Cerebellar nuclear complex (tissue), 1 donor: ENCODE data around the gene PDPN.
A peak's percentile ranks its signal among the peaks of the same experiment; 100 is the strongest.
"Not testable (repeated sequence)": the region's sequence is repeated elsewhere in the genome, so short reads cannot be mapped to it uniquely, and the experiment has no call there.

Source experiments
- DNase-seq, 2 experiments: peaks; one replicate each; lab custom pipeline; 2025; lab: John Stamatoyannopoulos, UW

PDPN gene

GRCh38 chr1:13583595-13583965 lies at the start of gene PDPN:
Gene PDPN, plus strand, starts transcription at chr1:13583832. Its CDS starts 202 bp downstream, at chr1:13584034.
- DNase-seq: no peak

GRCh38 chr1:13535227-13535626 lies 48.4 kb upstream of the PDPN start:
- no peak for DNase-seq

- DNase-seq: no peak
Observed at GRCh38 chr1:13536571-13536970, 47.1 kb upstream of the PDPN start.

- no peak for DNase-seq
Observed at GRCh38 chr1:13538832-13539231, 44.8 kb upstream of the PDPN start.

GRCh38 chr1:13539683-13540082 lies 43.9 kb upstream of the PDPN start:
- no peak for DNase-seq

- no peak for DNase-seq
Observed at GRCh38 chr1:13540866-13541265, 42.8 kb upstream of the PDPN start.

GRCh38 chr1:13541435-13542215 lies 42.0 kb upstream of the PDPN start:
- no peak for DNase-seq

- peak in 1 of 2 experiments; percentile 90 for DNase-seq
Observed at GRCh38 chr1:13543451-13544220, 40.0 kb upstream of the PDPN start.

GRCh38 chr1:13544221-13544556 lies 39.4 kb upstream of the PDPN start:
- DNase-seq: no peak

- no peak for DNase-seq
Observed at GRCh38 chr1:13546791-13547190, 36.8 kb upstream of the PDPN start.

- DNase-seq: no peak
Observed at GRCh38 chr1:13548281-13548680, 35.4 kb upstream of the PDPN start.

GRCh38 chr1:13549021-13549420 lies 34.6 kb upstream of the PDPN start:
- no peak for DNase-seq

GRCh38 chr1:13549521-13549920 lies 34.1 kb upstream of the PDPN start:
- no peak for DNase-seq

- no peak for DNase-seq
Observed at GRCh38 chr1:13550663-13551062, 33.0 kb upstream of the PDPN start.

- DNase-seq: no peak
Observed at GRCh38 chr1:13554798-13555197, 28.8 kb upstream of the PDPN start.

- no peak for DNase-seq
Observed at GRCh38 chr1:13556224-13556764, 27.3 kb upstream of the PDPN start.

- DNase-seq: no peak
Observed at GRCh38 chr1:13560541-13560940, 23.1 kb upstream of the PDPN start.

- not testable (repeated sequence) for DNase-seq
Observed at GRCh38 chr1:13562981-13563380, 20.7 kb upstream of the PDPN start.

- DNase-seq: no peak
Observed at GRCh38 chr1:13564073-13564472, 19.6 kb upstream of the PDPN start.

- not testable (repeated sequence) for DNase-seq
Observed at GRCh38 chr1:13570435-13570834, 13.2 kb upstream of the PDPN start.

GRCh38 chr1:13570924-13571323 lies 12.7 kb upstream of the PDPN start:
- no peak for DNase-seq

- no peak for DNase-seq
Observed at GRCh38 chr1:13573586-13573985, 10.0 kb upstream of the PDPN start.

- no peak for DNase-seq
Observed at GRCh38 chr1:13576926-13577325, 6.7 kb upstream of the PDPN start.
